SK-N-SH treated with all-trans-retinoic acid at 6 μM for 48 hours (cell line): Measurements from ENCODE around the gene NFIX.

Experiments used
- ARNTL ChIP-seq: fragments of 450-650 bp; formaldehyde crosslinking; IDR thresholded peaks from 2 replicates; pipeline ENCODE4 v1.5.0; 2020; ENCODE audit warnings: low read depth, mild to moderate bottlenecking, moderate library complexity, borderline replicate concordance
- BACH2 ChIP-seq: fragments of 250-450 bp; sonication (Bioruptor Pico); IDR thresholded peaks from 2 replicates; pipeline ENCODE4 v1.9.0; 2021; ENCODE audit warnings: mild to moderate bottlenecking, borderline replicate concordance
- CREB5 ChIP-seq: fragments of 250-450 bp; sonication (Bioruptor Pico); IDR thresholded peaks from 2 replicates; pipeline ENCODE4 v1.5.1; 2020; ENCODE audit warnings: low read depth, mild to moderate bottlenecking, moderate library complexity
- ESRRG ChIP-seq: fragments of 250-450 bp; sonication (Bioruptor Pico); IDR thresholded peaks from 2 replicates; pipeline ENCODE4 v1.6.1; 2021; ENCODE audit warnings: mild to moderate bottlenecking
- ISL1 ChIP-seq: fragments of 250-450 bp; sonication (Bioruptor Pico); IDR thresholded peaks from 2 replicates; pipeline ENCODE4 v2.1.2; 2022; ENCODE audit warnings: mild to moderate bottlenecking, moderate library complexity
- PATZ1 ChIP-seq: fragments of 250-450 bp; sonication (Bioruptor Pico); IDR thresholded peaks from 2 replicates; pipeline ENCODE4 v1.8.0; 2020; ENCODE audit warnings: mild to moderate bottlenecking, moderate library complexity, borderline replicate concordance
- PPARA ChIP-seq: fragments of 250-450 bp; sonication (Bioruptor Pico); IDR thresholded peaks from 2 replicates; pipeline ENCODE4 v1.5.0; 2020; ENCODE audit warnings: mild to moderate bottlenecking, borderline replicate concordance
- RARB ChIP-seq: fragments of 250-450 bp; sonication (Bioruptor Pico); IDR thresholded peaks from 2 replicates; pipeline ENCODE4 v1.8.0; 2021; ENCODE audit warnings: mild to moderate bottlenecking, moderate library complexity
- ZFP30 ChIP-seq: fragments of 450-650 bp; formaldehyde crosslinking; IDR thresholded peaks from 2 replicates; pipeline ENCODE4 v1.5.0; 2022; ENCODE audit warnings: mild to moderate bottlenecking, moderate library complexity
- ZNF70 ChIP-seq: fragments of 450-650 bp; formaldehyde crosslinking; IDR thresholded peaks from 2 replicates; pipeline ENCODE4 v1.5.0; 2020; ENCODE audit warnings: mild to moderate bottlenecking, moderate library complexity

- TF ChIP-seq ARNTL: no peak
- no peak for TF ChIP-seq CREB5 (CRISPR knock-in tag)
- TF ChIP-seq ESRRG (CRISPR knock-in tag): no peak
- TF ChIP-seq ZFP30 (CRISPR knock-in tag): no peak
- no peak for TF ChIP-seq RARB (CRISPR knock-in tag)
- no peak for TF ChIP-seq BACH2 (CRISPR knock-in tag)
- TF ChIP-seq PATZ1 (CRISPR knock-in tag): no peak
- no peak for TF ChIP-seq ZNF70
- no peak for TF ChIP-seq PPARA (CRISPR knock-in tag)
- TF ChIP-seq ISL1 (CRISPR knock-in tag): no peak
These were observed 68.3 kb downstream of the NFIX start for GRCh38 chr19:13063461-13064091.
